ENCODE measurements around the gene ZNF565. TPM values are rescaled to one million over a fixed set of nuclear protein-coding genes. Genes with fewer than 3 reads are reported as not detected.
A peak's percentile ranks its signal among the peaks of the same experiment; 100 is the strongest.

ZNF565 gene
- total and polyA plus RNA-seq, 8 donors = 2.1 to 3.5 (median 2.6) TPM

DNA sequence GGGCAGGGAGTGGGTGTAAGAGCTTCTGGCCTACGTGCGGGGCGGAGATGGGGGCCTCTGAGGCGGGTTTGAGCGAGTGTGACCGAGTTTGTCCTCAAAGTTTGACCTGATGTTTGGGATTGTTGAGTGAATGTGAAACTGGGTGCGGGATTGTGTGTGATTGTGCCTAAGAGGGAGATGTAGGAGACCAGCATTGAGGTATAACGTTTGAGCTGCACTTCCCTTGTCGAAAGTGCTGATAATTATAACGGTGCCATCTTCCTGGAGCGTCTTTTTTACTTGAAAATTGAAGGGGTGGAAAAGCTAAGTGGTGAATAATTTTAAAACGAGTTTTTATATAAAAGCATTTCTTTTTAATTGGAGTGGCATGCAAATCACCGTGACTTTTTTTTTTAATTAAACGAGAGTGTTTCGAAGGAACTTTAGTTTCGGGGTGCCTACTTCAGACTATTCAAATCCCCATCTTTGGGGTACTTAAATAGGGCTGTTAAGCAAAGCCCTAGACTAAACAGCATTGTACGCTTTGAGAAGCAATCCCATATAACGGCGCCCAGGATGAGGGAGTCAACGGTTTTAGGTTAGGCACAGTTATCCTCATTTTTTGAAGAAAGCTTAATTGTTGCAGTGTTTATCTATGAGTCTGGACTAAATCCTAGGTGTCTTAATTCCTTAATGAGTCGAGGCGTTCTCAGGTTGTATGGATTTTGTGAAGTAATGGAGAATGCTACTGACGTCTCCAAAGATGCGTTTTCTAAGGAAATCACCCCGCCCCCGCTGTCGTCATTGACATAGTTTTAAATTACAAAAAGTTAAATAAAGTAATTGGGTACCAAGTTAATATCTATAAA is 1.0 kb upstream of the ZNF565 start:
- Histone ChIP-seq H3K36me3 (no peaks in the 10 kb centered on the region), H3K27me3 (no peaks in the 10 kb centered on the region), H3K4me3 (peak overlapping the region; percentile 52 to 72 (median 63)), H3K9me3 (no peaks in the 10 kb centered on the region), H3K27ac (peak overlapping the region; percentile 79 to 97 (median 90)), H3K4me1 (peaks cover 0 to 11% (median 0%) of the 10 kb centered on the region in 3 donors)
- FAIRE-seq (no peak), DNase-seq (no peak), ATAC-seq (peak in 2 of 4 donors; percentile 1 to 7)
- 1% methylated on average over 27 of the region's 27 CpGs for WGBS, 2 donors
- TF ChIP-seq, protein P1, sequence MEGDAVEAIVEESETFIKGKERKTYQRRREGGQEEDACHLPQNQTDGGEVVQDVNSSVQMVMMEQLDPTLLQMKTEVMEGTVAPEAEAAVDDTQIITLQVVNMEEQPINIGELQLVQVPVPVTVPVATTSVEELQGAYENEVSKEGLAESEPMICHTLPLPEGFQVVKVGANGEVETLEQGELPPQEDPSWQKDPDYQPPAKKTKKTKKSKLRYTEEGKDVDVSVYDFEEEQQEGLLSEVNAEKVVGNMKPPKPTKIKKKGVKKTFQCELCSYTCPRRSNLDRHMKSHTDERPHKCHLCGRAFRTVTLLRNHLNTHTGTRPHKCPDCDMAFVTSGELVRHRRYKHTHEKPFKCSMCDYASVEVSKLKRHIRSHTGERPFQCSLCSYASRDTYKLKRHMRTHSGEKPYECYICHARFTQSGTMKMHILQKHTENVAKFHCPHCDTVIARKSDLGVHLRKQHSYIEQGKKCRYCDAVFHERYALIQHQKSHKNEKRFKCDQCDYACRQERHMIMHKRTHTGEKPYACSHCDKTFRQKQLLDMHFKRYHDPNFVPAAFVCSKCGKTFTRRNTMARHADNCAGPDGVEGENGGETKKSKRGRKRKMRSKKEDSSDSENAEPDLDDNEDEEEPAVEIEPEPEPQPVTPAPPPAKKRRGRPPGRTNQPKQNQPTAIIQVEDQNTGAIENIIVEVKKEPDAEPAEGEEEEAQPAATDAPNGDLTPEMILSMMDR (IDR thresholded peaks at IDR 0.05) = no peak
- intact Hi-C loops (cut with DNase I) = no loop called here

- no peak for FAIRE-seq
- H3K9me3 ChIP-seq = no peaks in the 10 kb centered on the region
- DNase-seq = no peak
- no peaks in the 10 kb centered on the region for H3K27me3 ChIP-seq
- TF ChIP-seq, protein P1 (IDR thresholded peaks at IDR 0.05) = no peak
- peaks cover 0 to 11% (median 0%) of the 10 kb centered on the region in 3 donors for H3K4me1 ChIP-seq
- H3K27ac ChIP-seq = no peak overlapping the region
- 80 to 89% methylated on average over 2 of the region's 2 CpGs for WGBS, 2 donors
- ATAC-seq = no peak
- H3K36me3 ChIP-seq = no peaks in the 10 kb centered on the region
- H3K4me3 ChIP-seq = no peak overlapping the region
- intact Hi-C loops (cut with DNase I) = no loop called here
Observed at GRCh38 chr19:36212895-36213294, 1.6 kb downstream of the ZNF565 start.

DNA sequence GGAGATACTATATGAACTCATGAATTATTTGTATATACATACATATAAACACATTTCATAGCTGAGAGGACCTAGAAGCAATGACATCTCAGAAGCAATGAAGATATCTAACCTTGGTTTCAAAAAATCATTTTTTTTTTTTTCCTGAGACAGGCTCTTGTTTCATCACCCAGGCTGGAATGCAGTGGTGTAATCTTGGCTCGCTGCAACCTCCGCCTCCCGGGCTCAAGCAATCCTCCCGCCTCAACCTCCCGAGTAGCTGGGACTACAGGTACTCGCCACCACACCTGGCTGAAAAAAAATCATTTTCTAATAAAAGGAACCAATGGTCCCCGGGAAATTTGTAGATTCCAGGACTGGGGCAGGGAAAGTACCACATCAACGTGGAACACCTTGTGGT is 4.0 kb downstream of the ZNF565 start:
- 91 to 93% methylated on average over 8 of the region's 8 CpGs for WGBS, 2 donors
- H3K9me3 ChIP-seq = no peaks in the 10 kb centered on the region
- no peaks in the 10 kb centered on the region for H3K4me1 ChIP-seq
- intact Hi-C loops (cut with DNase I) = no loop called here
- DNase-seq (no peak), ATAC-seq (no peak), FAIRE-seq (no peak)
- no peak overlapping the region for H3K27ac ChIP-seq
- no peak overlapping the region for H3K4me3 ChIP-seq
- TF ChIP-seq, protein P1 (IDR thresholded peaks at IDR 0.05) = no peak
- no peaks in the 10 kb centered on the region for H3K36me3 ChIP-seq
- H3K27me3 ChIP-seq = no peaks in the 10 kb centered on the region

GRCh38 chr19:36209372-36209771 is 5.1 kb downstream of the ZNF565 start:
- H3K4me1 ChIP-seq = no peaks in the 10 kb centered on the region
- intact Hi-C loops (cut with DNase I) = no loop called here
- no peak overlapping the region for H3K27ac ChIP-seq
- H3K36me3 ChIP-seq = no peaks in the 10 kb centered on the region
- no peak for DNase-seq
- no peak for ATAC-seq
- FAIRE-seq = no peak
- no peaks in the 10 kb centered on the region for H3K9me3 ChIP-seq
- WGBS, 2 donors = 97 to 98% methylated on average over 7 of the region's 7 CpGs
- H3K27me3 ChIP-seq = no peaks in the 10 kb centered on the region
- TF ChIP-seq, protein P1 (IDR thresholded peaks at IDR 0.05) = no peak
- H3K4me3 ChIP-seq = no peak overlapping the region

GRCh38 chr19:36207605-36208252 is 6.7 kb downstream of the ZNF565 start:
- intact Hi-C loops (cut with DNase I) = no loop called here
- 90 to 99% methylated on average over 3 of the region's 3 CpGs for WGBS, 2 donors
- Histone ChIP-seq H3K4me3 (no peak overlapping the region), H3K4me1 (no peaks in the 10 kb centered on the region), H3K27ac (no peak overlapping the region), H3K27me3 (no peaks in the 10 kb centered on the region), H3K36me3 (no peaks in the 10 kb centered on the region), H3K9me3 (no peaks in the 10 kb centered on the region)
- TF ChIP-seq, protein P1 (IDR thresholded peaks at IDR 0.05) = no peak
- no peak for FAIRE-seq
- no peak for DNase-seq
- ATAC-seq = no peak

All from pancreas (tissue), 10 donors.